GM12892 (cell line): Measurements from ENCODE around the gene FAM181A.

ENCODE experiments used
- POLR2A ChIP-seq: IDR thresholded peaks from 2 replicates; pipeline ENCODE4 v1.6.1; 2011; ENCODE audit warnings: low read depth, low read length, control low read depth
- POLR2AphosphoS5 ChIP-seq: IDR thresholded peaks from 2 replicates; pipeline ENCODE4 v1.6.1; 2011; ENCODE audit warnings: low read depth, low read length, control low read depth

DNA sequence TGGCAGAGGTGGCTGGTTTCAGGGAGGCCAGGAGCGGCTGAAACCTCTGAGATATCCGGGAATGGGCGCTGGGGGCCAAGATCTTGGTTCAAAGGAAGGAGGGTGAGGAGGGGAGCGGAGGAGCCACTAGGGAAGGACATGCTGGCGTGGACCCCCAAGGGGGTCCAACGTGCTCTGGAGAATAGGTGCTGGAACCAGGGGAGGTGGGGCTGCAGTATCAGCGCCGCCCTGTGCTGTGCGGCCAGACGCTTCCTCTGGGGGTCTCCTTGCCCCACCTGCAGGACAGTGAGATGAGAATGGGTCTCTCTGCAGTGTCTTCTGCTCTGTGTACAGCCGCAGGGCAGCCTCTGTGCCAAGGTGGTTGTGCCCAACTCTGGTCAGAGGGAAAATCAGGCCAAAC lies 2.5 kb downstream of the FAM181A start:
- TF ChIP-seq POLR2A (no peak), POLR2AphosphoS5 (no peak)
